ENCODE data around the gene UBE2B. TPM values are rescaled to one million over a fixed set of nuclear protein-coding genes. Genes with fewer than 3 reads are reported as not detected.

UBE2B gene
- total RNA-seq, 1 donor from 2014 or later: 50.5 TPM

- peak; percentile 47 for DNase-seq (ENCODE audit: low read depth)
Observed at GRCh38 chr5:134437340-134437846, 66.0 kb downstream of the UBE2B start.

GRCh38 chr5:134437847-134438581 lies 66.6 kb downstream of the UBE2B start:
- DNase-seq (ENCODE audit: low read depth): peak; percentile 79

GRCh38 chr5:134438721-134439123 lies 67.4 kb downstream of the UBE2B start:
- DNase-seq (ENCODE audit: low read depth): no peak

- peak; percentile 95 for DNase-seq (ENCODE audit: low read depth)
Observed at GRCh38 chr5:134439210-134439654, 67.9 kb downstream of the UBE2B start.

- DNase-seq (ENCODE audit: low read depth): no peak
Observed at GRCh38 chr5:134440201-134440755, 68.9 kb downstream of the UBE2B start.

Other genes starting within 250 kb of the UBE2B start
- 254 and 668 TPM in 2 replicates for gene SKP1, start 194.6 kb upstream of the UBE2B start, total RNA-seq
- gene PPP2CA, start 145.5 kb upstream of the UBE2B start, total RNA-seq: 91.2 and 183 TPM in 2 replicates
- 1.4 and 1.9 TPM in 2 replicates for gene CDKL3, start 4.4 kb upstream of the UBE2B start, total RNA-seq
- gene CDKN2AIPNL, start 40.3 kb downstream of the UBE2B start, total RNA-seq: 13.1 and 33.2 TPM in 2 replicates
- 17.2 and 42.6 TPM in 2 replicates for gene JADE2, start 154.1 kb downstream of the UBE2B start, total RNA-seq

All from renal cortical epithelial cell (primary cell).